Activated naive CD4-positive, alpha-beta T cell treated with anti-CD3 and anti-CD28 coated beads, Interleukin-2, amount 10 ng/mL, durations not matched to agents 7 days and 5 days (primary cell): ENCODE measurements around the gene TPCN1.
A peak's percentile ranks its signal among the peaks of the same experiment; 100 is the strongest.

Experiments used
- CTCF ChIA-PET: fragments of 350-600 bp; sonication (Branson Sonifier 250); formaldehyde crosslinking; loops from one replicate; lab custom pipeline; 2021; ENCODE audit warnings: antibody characterized with exemption; lab: Charles Lee
- DNase-seq: peaks from one replicate; pipeline ENCODE4 v3.0.0-alpha.2; 2020
- H3K27ac Mint-ChIP-seq: one replicate; pipeline ENCODE4 v1.8.0; 2021; ENCODE audit warnings: mild to moderate bottlenecking, moderate library complexity, mixed read lengths
- H3K27me3 Mint-ChIP-seq: one replicate; pipeline ENCODE4 v1.8.0; 2021; ENCODE audit warnings: mild to moderate bottlenecking, mixed read lengths
- H3K36me3 Mint-ChIP-seq: one replicate; pipeline ENCODE4 v1.8.0; 2021; ENCODE audit warnings: mixed read lengths
- H3K4me1 Mint-ChIP-seq: one replicate; pipeline ENCODE4 v1.8.0; 2021; ENCODE audit warnings: mixed read lengths
- H3K4me3 Mint-ChIP-seq: one replicate; pipeline ENCODE4 v1.8.0; 2021; ENCODE audit warnings: mild to moderate bottlenecking, moderate library complexity, mixed read lengths
- H3K9me3 Mint-ChIP-seq: one replicate; pipeline ENCODE4 v1.8.0; 2021; ENCODE audit warnings: mixed read lengths

Gene TPCN1

GRCh38 chr12:113273053-113273725, 51.9 kb downstream of the TPCN1 start:
- Mint-ChIP-seq H3K27ac (no peak overlapping the region), H3K36me3 (peaks cover 4% of the 10 kb centered on the region), H3K4me3 (no peak overlapping the region), H3K27me3 (no peaks in the 10 kb centered on the region), H3K4me1 (peaks cover 4% of the 10 kb centered on the region), H3K9me3 (no peaks in the 10 kb centered on the region)
- no peak for DNase-seq
- CTCF ChIA-PET: no interaction called here

GRCh38 chr12:113274848-113275247, 53.6 kb downstream of the TPCN1 start:
- peaks cover 4% of the 10 kb centered on the region for H3K36me3 Mint-ChIP-seq
- H3K9me3 Mint-ChIP-seq: no peaks in the 10 kb centered on the region
- no peaks in the 10 kb centered on the region for H3K27me3 Mint-ChIP-seq

GRCh38 chr12:113276306-113276705, 55.0 kb downstream of the TPCN1 start:
- no peak overlapping the region for H3K27ac Mint-ChIP-seq

More at GRCh38 chr12:113274848-113275247, 53.6 kb downstream of the TPCN1 start:
- DNase-seq: no peak
- Mint-ChIP-seq H3K27ac (no peak overlapping the region), H3K4me1 (peaks cover 4% of the 10 kb centered on the region), H3K4me3 (no peak overlapping the region)
- CTCF ChIA-PET: no interaction called here

GRCh38 chr12:113276946-113277500, 55.8 kb downstream of the TPCN1 start:
- peaks cover 4% of the 10 kb centered on the region for H3K36me3 Mint-ChIP-seq
- peak overlapping the region; percentile 19 for H3K27ac Mint-ChIP-seq
- CTCF ChIA-PET: interaction anchor here (1.0 kb wide), 1 partner anchor 45 kb away, joined by 3 read pairs; no protein-coding TSS in a partner anchor
- no peaks in the 10 kb centered on the region for H3K9me3 Mint-ChIP-seq
- H3K4me3 Mint-ChIP-seq: no peak overlapping the region
- H3K27me3 Mint-ChIP-seq: no peaks in the 10 kb centered on the region
- H3K4me1 Mint-ChIP-seq: no peaks in the 10 kb centered on the region
- no peak for DNase-seq

More at GRCh38 chr12:113276306-113276705, 55.0 kb downstream of the TPCN1 start:
- Mint-ChIP-seq H3K4me1 (peaks cover 3% of the 10 kb centered on the region), H3K27me3 (no peaks in the 10 kb centered on the region), H3K4me3 (no peak overlapping the region), H3K36me3 (peaks cover 4% of the 10 kb centered on the region), H3K9me3 (no peaks in the 10 kb centered on the region)
- CTCF ChIA-PET: interaction anchor here (1.0 kb wide), 1 partner anchor 44 kb away, joined by 3 read pairs; no protein-coding TSS in a partner anchor
- DNase-seq: no peak

- no peak overlapping the region for H3K4me3 Mint-ChIP-seq
- H3K4me1 Mint-ChIP-seq: no peaks in the 10 kb centered on the region
These were observed 56.2 kb downstream of the TPCN1 start for GRCh38 chr12:113277511-113277910.

GRCh38 chr12:113278141-113278540, 56.9 kb downstream of the TPCN1 start:
- H3K4me1 Mint-ChIP-seq: no peaks in the 10 kb centered on the region
- no peaks in the 10 kb centered on the region for H3K9me3 Mint-ChIP-seq
- no peaks in the 10 kb centered on the region for H3K27me3 Mint-ChIP-seq
- no peak for DNase-seq
- CTCF ChIA-PET: no interaction called here
- H3K27ac Mint-ChIP-seq: no peak overlapping the region
- no peak overlapping the region for H3K4me3 Mint-ChIP-seq
- peaks cover 4% of the 10 kb centered on the region for H3K36me3 Mint-ChIP-seq

More at GRCh38 chr12:113277511-113277910, 56.2 kb downstream of the TPCN1 start:
- Mint-ChIP-seq H3K36me3 (peaks cover 4% of the 10 kb centered on the region), H3K9me3 (no peaks in the 10 kb centered on the region), H3K27ac (no peak overlapping the region), H3K27me3 (no peaks in the 10 kb centered on the region)
- CTCF ChIA-PET: no interaction called here
- no peak for DNase-seq

GRCh38 chr12:113278633-113279032, 57.4 kb downstream of the TPCN1 start:
- H3K4me1 Mint-ChIP-seq: no peaks in the 10 kb centered on the region

GRCh38 chr12:113284751-113285150, 63.5 kb downstream of the TPCN1 start:
- no peak for DNase-seq
- H3K27ac Mint-ChIP-seq: no peak overlapping the region
- no peak overlapping the region for H3K4me3 Mint-ChIP-seq
- peaks cover 3% of the 10 kb centered on the region for H3K36me3 Mint-ChIP-seq
- CTCF ChIA-PET: no interaction called here
- H3K9me3 Mint-ChIP-seq: no peaks in the 10 kb centered on the region
- H3K27me3 Mint-ChIP-seq: no peaks in the 10 kb centered on the region
- H3K4me1 Mint-ChIP-seq: no peaks in the 10 kb centered on the region

More at GRCh38 chr12:113278633-113279032, 57.4 kb downstream of the TPCN1 start:
- Mint-ChIP-seq H3K36me3 (peaks cover 2% of the 10 kb centered on the region), H3K27me3 (no peaks in the 10 kb centered on the region), H3K9me3 (no peaks in the 10 kb centered on the region), H3K27ac (peak overlapping the region; percentile 39), H3K4me3 (no peak overlapping the region)
- peak; percentile 11 for DNase-seq
- CTCF ChIA-PET: no interaction called here

GRCh38 chr12:113285679-113286610, 64.7 kb downstream of the TPCN1 start:
- Mint-ChIP-seq H3K4me3 (no peak overlapping the region), H3K27me3 (no peaks in the 10 kb centered on the region), H3K27ac (no peak overlapping the region), H3K36me3 (peaks cover 3% of the 10 kb centered on the region), H3K9me3 (no peaks in the 10 kb centered on the region), H3K4me1 (no peaks in the 10 kb centered on the region)
- DNase-seq: no peak
- CTCF ChIA-PET: no interaction called here

- no peaks in the 10 kb centered on the region for H3K27me3 Mint-ChIP-seq
- H3K4me3 Mint-ChIP-seq: no peak overlapping the region
- no peaks in the 10 kb centered on the region for H3K4me1 Mint-ChIP-seq
- no peak for DNase-seq
- CTCF ChIA-PET: no interaction called here
- no peak overlapping the region for H3K27ac Mint-ChIP-seq
- H3K9me3 Mint-ChIP-seq: no peaks in the 10 kb centered on the region
- peaks cover 3% of the 10 kb centered on the region for H3K36me3 Mint-ChIP-seq
These were observed 65.4 kb downstream of the TPCN1 start for GRCh38 chr12:113286712-113287111.

- no peak overlapping the region for H3K4me3 Mint-ChIP-seq
- no peaks in the 10 kb centered on the region for H3K27me3 Mint-ChIP-seq
- H3K9me3 Mint-ChIP-seq: no peaks in the 10 kb centered on the region
- no peak for DNase-seq
- no peaks in the 10 kb centered on the region for H3K4me1 Mint-ChIP-seq
- peaks cover 3% of the 10 kb centered on the region for H3K36me3 Mint-ChIP-seq
- CTCF ChIA-PET: no interaction called here
- no peak overlapping the region for H3K27ac Mint-ChIP-seq
These were observed 66.1 kb downstream of the TPCN1 start for GRCh38 chr12:113287146-113287898.

- no peak for DNase-seq
- Mint-ChIP-seq H3K27me3 (no peaks in the 10 kb centered on the region), H3K36me3 (peaks cover 3% of the 10 kb centered on the region), H3K27ac (no peak overlapping the region), H3K4me1 (no peaks in the 10 kb centered on the region), H3K9me3 (no peaks in the 10 kb centered on the region), H3K4me3 (no peak overlapping the region)
- CTCF ChIA-PET: interaction anchor here (0.6 kb wide), 1 partner anchor 116 kb away, joined by 3 read pairs; no protein-coding TSS in a partner anchor
These were observed 66.6 kb downstream of the TPCN1 start for GRCh38 chr12:113287899-113288282.

- Mint-ChIP-seq H3K36me3 (peaks cover 3% of the 10 kb centered on the region), H3K27me3 (no peaks in the 10 kb centered on the region), H3K9me3 (no peaks in the 10 kb centered on the region), H3K27ac (peak overlapping the region; percentile 7), H3K4me3 (no peak overlapping the region), H3K4me1 (no peaks in the 10 kb centered on the region)
- DNase-seq: no peak
- CTCF ChIA-PET: interaction anchor here (0.5 kb wide), 1 partner anchor 71 kb away, joined by 3 read pairs; no protein-coding TSS in a partner anchor
These were observed 68.1 kb downstream of the TPCN1 start for GRCh38 chr12:113289361-113289760.
